OCI-LY7 (cell line): ENCODE data around the gene TAOK1. TPM values are rescaled to one million over a fixed set of nuclear protein-coding genes. Genes with fewer than 3 reads are reported as not detected.
A peak's percentile ranks its signal among the peaks of the same experiment; 100 is the strongest.

Experiments
- BruUV-seq: library from RNA; stranded (reverse); fragments of 400-500 nt; replicated peaks from 2 replicates; lab custom pipeline; 2021; lab: Mats Ljungman, UMichigan
- CTCF ChIA-PET: fragments of 300-600 bp; sonication (Branson Sonifier 250); formaldehyde crosslinking; loops from one replicate; lab custom pipeline; 2022; ENCODE audit warnings: antibody characterized with exemption; ENCODE audit not compliant: unreplicated experiment; lab: Charles Lee
- POLR2A ChIA-PET: fragments of 300-600 bp; sonication (Branson Sonifier 250); formaldehyde crosslinking; loops from one replicate; lab custom pipeline; 2022; ENCODE audit warnings: antibody characterized with exemption; lab: Charles Lee
- DNase-seq: peaks from one replicate; pipeline ENCODE4 v3.0.0-alpha.2; 2015; ENCODE audit warnings: low spot score
- H2AFZ ChIP-seq: fragments of 200-600 bp; sonication (generic), shearing (Covaris generic); 2 replicates; pipeline ENCODE4 v1.6.1; 2014; ENCODE audit warnings: mild to moderate bottlenecking, antibody characterized with exemption, low read length, moderate library complexity
- H3K27ac ChIP-seq: fragments of 200-600 bp; sonication (generic); 2 replicates; pipeline ENCODE4 v1.5.1; 2014; ENCODE audit warnings: mixed run types, low read depth, mild to moderate bottlenecking, moderate library complexity, low read length, inconsistent platforms; ENCODE audit not compliant: poor library complexity, severe bottlenecking
- H3K36me3 ChIP-seq: fragments of 200-600 bp; sonication (generic); 2 replicates; pipeline ENCODE4 v1.6.1; 2014; ENCODE audit warnings: mild to moderate bottlenecking, antibody characterized with exemption, low read length, moderate library complexity, mixed read lengths; ENCODE audit not compliant: insufficient read depth
- H3K4me1 ChIP-seq: fragments of 200-600 bp; sonication (generic); 2 replicates; pipeline ENCODE4 v1.5.1; 2014; ENCODE audit warnings: mild to moderate bottlenecking, low read length; ENCODE audit not compliant: insufficient read depth, poor library complexity, severe bottlenecking
- H3K4me2 ChIP-seq: fragments of 200-600 bp; sonication (generic); 2 replicates; pipeline ENCODE4 v1.6.1; 2014; ENCODE audit warnings: mild to moderate bottlenecking, low read length
- H3K4me3 ChIP-seq: fragments of 200-600 bp; sonication (generic); 2 replicates; pipeline ENCODE4 v1.5.1; 2014; ENCODE audit warnings: mild to moderate bottlenecking, low read depth, low read length; ENCODE audit not compliant: poor library complexity, severe bottlenecking
- H3K79me2 ChIP-seq: fragments of 200-600 bp; sonication (generic); 2 replicates; pipeline ENCODE4 v1.6.1; 2016; ENCODE audit warnings: low read depth, mild to moderate bottlenecking, low read length, moderate library complexity, mixed read lengths; ENCODE audit not compliant: insufficient read depth
- H3K9me2 ChIP-seq: fragments of 200-600 bp; sonication (generic); 2 replicates; pipeline ENCODE4 v1.6.1; 2016; ENCODE audit warnings: mild to moderate bottlenecking, low read length, mixed read lengths; ENCODE audit not compliant: insufficient read depth
- H3K9me3 ChIP-seq: fragments of 200-600 bp; sonication (generic); 2 replicates; pipeline ENCODE4 v1.6.1; 2014; ENCODE audit warnings: mild to moderate bottlenecking, mixed run types, low read length, mixed read lengths
- H4K20me1 ChIP-seq: fragments of 200-600 bp; sonication (generic); 2 replicates; pipeline ENCODE4 v1.6.1; 2014; ENCODE audit warnings: mild to moderate bottlenecking, antibody characterized with exemption, low read length, moderate library complexity, mixed read lengths; ENCODE audit not compliant: insufficient read depth
- EZH2phosphoT487 ChIP-seq: fragments of 200-600 bp; sonication (generic); IDR thresholded peaks from 2 replicates; pipeline ENCODE4 v1.6.1; 2018; ENCODE audit warnings: low read depth, borderline replicate concordance, mild to moderate bottlenecking, mixed run types, antibody characterized with exemption, low read length, moderate library complexity, mixed read lengths
- intact Hi-C: fragments of 100-400 bp; cut with micrococcal nuclease; formaldehyde crosslinking; loops from one replicate; pipeline ENCODE4 v1.10.0; 2022; ENCODE audit not compliant: unreplicated experiment
- total RNA-seq, 2 experiments: library from RNA; depleted of rRNA in 1 of 2; stranded (reverse); fragments of >200 nt in 1 of 2; shearing (Covaris generic) in 1 of 2; gene quantifications; 2 replicates each; pipeline ENCODE4 v1.2.3, GENCODE V29; 2014 to 2022
- TF ChIP-seq, protein P1 (sequence below): fragments of 200-600 bp; sonication (generic); conservative IDR thresholded peaks from 2 replicates; pipeline ENCODE4 v1.5.1; 2014; ENCODE audit warnings: mild to moderate bottlenecking, antibody characterized with exemption, low read length, moderate library complexity, mixed read lengths

The TAOK1 gene
- total RNA-seq, 2 experiments from 2014 or later: 30.4 to 46.8 TPM

DNA sequence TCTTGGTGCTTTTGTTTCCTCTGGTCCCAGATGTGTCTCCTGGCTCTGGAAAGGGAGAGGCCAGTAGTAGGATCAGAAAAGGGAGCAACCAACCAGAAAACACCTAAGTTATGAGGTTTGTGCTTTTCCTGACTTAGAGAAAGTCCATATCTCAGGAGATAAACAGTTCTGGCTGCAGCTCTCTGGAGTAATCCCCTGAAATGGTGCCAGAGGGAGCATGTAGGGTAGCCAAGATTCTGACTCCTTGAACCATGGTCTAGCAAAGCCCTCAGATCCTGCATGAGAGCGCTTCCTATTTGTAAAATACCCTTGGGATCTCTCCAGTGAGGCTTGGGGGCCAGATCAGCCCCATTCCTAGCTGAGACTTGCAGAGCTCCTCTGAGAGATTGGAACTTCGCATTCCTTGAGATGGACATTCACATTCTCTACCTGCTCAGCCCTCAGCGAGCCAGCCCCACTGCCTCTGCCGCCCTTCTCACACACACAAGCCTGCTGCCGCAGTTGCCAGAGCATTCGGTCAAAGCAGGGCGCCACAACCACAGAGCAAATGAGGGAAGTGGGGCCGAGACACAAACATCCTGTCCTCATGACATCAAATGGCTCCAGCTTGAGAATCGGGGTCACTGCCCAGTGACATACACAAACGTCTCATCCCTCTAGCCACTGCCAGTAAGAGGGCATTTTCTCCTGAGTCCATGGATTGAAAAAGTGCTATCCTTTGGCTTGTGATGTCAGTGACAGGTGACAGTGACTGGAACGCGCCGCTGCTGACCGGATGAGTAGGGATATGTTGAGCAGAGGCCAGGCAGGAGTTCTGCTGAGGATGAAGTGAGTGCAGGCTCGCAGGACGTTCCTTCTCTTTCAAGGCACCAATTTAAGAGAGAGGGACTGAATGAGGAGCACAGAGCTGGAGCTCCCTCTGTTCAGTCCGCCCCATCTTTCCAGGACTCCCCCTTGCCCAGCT, 171.7 kb downstream of the TAOK1 start:
- Histone ChIP-seq H3K27ac (no peak overlapping the region), H3K9me2 (no peaks in the 10 kb centered on the region), H4K20me1 (no peaks in the 10 kb centered on the region), H3K79me2 (no peaks in the 10 kb centered on the region), H3K9me3 (no peaks in the 10 kb centered on the region), H3K4me3 (no peak overlapping the region), H3K36me3 (no peaks in the 10 kb centered on the region), H3K4me2 (peak overlapping the region; percentile 54), H2AFZ (no peak overlapping the region), H3K4me1 (peaks cover 68% of the 10 kb centered on the region)
- ChIA-PET CTCF (no interaction called here), POLR2A (interaction anchor here (0.5 kb wide), 1 partner anchor 116 kb away, joined by 4 read pairs; no protein-coding TSS in a partner anchor)
- intact Hi-C loops: loop anchor here (10.0 kb wide), 2 partner anchors 187 to 417 kb away; no protein-coding TSS in a partner anchor
- peak; percentile 61 for DNase-seq
- BruUV-seq: no TSS peak
- no peak for TF ChIP-seq EZH2phosphoT487
- TF ChIP-seq, protein P1, sequence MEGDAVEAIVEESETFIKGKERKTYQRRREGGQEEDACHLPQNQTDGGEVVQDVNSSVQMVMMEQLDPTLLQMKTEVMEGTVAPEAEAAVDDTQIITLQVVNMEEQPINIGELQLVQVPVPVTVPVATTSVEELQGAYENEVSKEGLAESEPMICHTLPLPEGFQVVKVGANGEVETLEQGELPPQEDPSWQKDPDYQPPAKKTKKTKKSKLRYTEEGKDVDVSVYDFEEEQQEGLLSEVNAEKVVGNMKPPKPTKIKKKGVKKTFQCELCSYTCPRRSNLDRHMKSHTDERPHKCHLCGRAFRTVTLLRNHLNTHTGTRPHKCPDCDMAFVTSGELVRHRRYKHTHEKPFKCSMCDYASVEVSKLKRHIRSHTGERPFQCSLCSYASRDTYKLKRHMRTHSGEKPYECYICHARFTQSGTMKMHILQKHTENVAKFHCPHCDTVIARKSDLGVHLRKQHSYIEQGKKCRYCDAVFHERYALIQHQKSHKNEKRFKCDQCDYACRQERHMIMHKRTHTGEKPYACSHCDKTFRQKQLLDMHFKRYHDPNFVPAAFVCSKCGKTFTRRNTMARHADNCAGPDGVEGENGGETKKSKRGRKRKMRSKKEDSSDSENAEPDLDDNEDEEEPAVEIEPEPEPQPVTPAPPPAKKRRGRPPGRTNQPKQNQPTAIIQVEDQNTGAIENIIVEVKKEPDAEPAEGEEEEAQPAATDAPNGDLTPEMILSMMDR: no peak

DNA sequence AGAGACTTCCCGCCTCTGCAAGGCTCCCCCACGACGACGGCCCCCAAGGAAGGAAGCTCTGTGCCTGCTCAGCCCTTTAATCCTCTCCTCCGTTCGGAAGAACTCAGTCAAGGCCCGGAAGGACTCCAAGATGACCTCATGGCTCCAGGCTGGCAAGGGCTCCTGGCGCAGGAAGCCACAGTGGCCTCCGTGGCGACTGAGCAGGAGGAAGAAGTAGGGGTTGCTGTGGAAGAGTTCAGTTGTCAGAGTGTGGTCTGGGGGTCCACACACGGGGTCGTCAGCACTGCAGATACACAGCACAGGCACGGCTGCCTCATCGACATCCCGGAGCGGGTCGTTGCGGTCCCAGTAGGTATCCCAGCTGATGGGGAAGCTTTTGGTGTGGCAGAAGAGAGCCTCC, 172.5 kb downstream of the TAOK1 start:
- intact Hi-C loops: loop anchor here (10.0 kb wide), 2 partner anchors 188 to 418 kb away; no protein-coding TSS in a partner anchor
- Histone ChIP-seq H3K36me3 (no peaks in the 10 kb centered on the region), H3K4me2 (no peak overlapping the region), H3K79me2 (no peaks in the 10 kb centered on the region), H3K4me3 (no peak overlapping the region), H2AFZ (no peak overlapping the region), H3K27ac (no peak overlapping the region), H3K4me1 (peaks cover 64% of the 10 kb centered on the region), H3K9me3 (no peaks in the 10 kb centered on the region), H4K20me1 (no peaks in the 10 kb centered on the region), H3K9me2 (no peaks in the 10 kb centered on the region)
- BruUV-seq: no TSS peak
- DNase-seq: no peak
- TF ChIP-seq, protein P1: no peak
- TF ChIP-seq EZH2phosphoT487: no peak
- POLR2A ChIA-PET: no interaction called here
- CTCF ChIA-PET: no interaction called here

DNA sequence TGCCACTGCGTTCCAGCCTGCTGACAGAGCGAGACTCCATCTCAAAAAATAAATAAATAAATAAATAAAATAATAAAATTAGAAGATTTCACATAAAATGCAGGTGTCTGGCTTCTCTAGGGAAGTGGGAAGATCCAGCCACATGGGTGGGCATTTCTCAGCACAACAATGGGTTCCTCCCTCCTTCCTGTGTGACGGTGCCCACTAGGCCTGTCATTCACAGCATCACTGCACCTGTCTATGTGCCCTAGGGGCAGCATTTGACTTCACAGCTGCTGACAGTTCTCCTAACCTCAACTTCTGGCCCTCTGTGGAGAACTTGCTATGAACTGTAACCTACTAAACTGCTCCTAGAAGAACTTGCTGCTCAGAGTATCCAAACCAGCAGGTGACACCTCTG, 173.7 kb downstream of the TAOK1 start:
- CTCF ChIA-PET: no interaction called here
- intact Hi-C loops: loop anchor here (10.0 kb wide), 2 partner anchors 189 to 419 kb away; no protein-coding TSS in a partner anchor
- POLR2A ChIA-PET: no interaction called here
- no peak overlapping the region for H3K4me2 ChIP-seq
- H3K27ac ChIP-seq: no peak overlapping the region
- no peaks in the 10 kb centered on the region for H3K79me2 ChIP-seq
- TF ChIP-seq, protein P1: no peak
- no peak for TF ChIP-seq EZH2phosphoT487
- no peaks in the 10 kb centered on the region for H3K9me3 ChIP-seq
- H3K9me2 ChIP-seq: no peaks in the 10 kb centered on the region
- H4K20me1 ChIP-seq: no peaks in the 10 kb centered on the region
- no peak overlapping the region for H2AFZ ChIP-seq
- BruUV-seq: no TSS peak
- no peaks in the 10 kb centered on the region for H3K36me3 ChIP-seq
- peak; percentile 72 for DNase-seq
- peaks cover 61% of the 10 kb centered on the region for H3K4me1 ChIP-seq
- H3K4me3 ChIP-seq: no peak overlapping the region
